NK-92 (cell line): ENCODE results near the gene CBX2.

Experiments used
- DNase-seq: peaks from one replicate; lab custom pipeline; 2025; ENCODE audit not compliant: unreplicated experiment; lab: John Stamatoyannopoulos, UW

CBX2 gene

GRCh38 chr17:79826204-79826680, 48.3 kb downstream of the CBX2 start:
- DNase-seq, result no peak

- no peak for DNase-seq
Measured at GRCh38 chr17:79826841-79827578, 49.1 kb downstream of the CBX2 start.

DNA sequence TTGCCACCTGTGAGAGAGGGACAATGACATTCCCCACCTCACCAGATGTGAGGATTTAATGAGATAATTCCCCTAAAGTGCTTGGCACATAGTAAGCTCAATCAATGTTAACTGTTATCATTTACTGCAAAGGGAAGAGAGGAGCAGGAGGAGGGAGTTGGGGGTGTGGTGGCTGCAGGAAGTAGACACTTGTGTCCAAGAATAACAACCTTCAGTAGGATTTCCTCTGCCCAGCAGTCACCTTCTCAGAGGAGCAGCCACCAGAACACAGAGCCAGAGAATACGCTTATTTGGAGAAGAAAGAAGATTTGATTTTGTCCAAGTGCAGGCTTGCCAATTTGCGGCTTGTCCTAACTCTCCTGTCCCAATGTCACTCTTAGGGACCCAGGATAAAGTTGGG, 51.1 kb downstream of the CBX2 start:
- no peak for DNase-seq

DNA sequence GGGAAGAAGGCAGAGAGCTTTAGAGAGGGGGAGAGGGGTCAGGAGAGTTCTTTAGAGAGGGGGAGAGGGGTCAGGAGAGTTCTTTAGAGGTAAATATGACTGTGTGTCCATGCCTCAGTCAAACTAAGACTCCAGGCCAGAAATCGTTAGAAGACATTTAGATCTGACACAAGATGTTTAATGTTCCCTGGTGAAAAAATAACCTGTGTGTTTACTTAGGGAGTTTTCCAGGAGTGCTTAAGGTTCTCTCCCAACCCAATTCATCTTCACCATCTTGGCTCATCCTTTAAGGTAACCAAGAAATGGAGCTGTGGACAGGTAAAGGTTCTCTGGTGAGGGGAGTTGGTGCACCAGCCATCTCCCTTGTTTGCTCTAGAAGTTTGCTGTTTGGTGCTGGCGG, 51.5 kb downstream of the CBX2 start:
- no peak for DNase-seq

GRCh38 chr17:79830303-79830702, 52.4 kb downstream of the CBX2 start:
- DNase-seq, result no peak

GRCh38 chr17:79830763-79831264, 52.9 kb downstream of the CBX2 start:
- no peak for DNase-seq

DNA sequence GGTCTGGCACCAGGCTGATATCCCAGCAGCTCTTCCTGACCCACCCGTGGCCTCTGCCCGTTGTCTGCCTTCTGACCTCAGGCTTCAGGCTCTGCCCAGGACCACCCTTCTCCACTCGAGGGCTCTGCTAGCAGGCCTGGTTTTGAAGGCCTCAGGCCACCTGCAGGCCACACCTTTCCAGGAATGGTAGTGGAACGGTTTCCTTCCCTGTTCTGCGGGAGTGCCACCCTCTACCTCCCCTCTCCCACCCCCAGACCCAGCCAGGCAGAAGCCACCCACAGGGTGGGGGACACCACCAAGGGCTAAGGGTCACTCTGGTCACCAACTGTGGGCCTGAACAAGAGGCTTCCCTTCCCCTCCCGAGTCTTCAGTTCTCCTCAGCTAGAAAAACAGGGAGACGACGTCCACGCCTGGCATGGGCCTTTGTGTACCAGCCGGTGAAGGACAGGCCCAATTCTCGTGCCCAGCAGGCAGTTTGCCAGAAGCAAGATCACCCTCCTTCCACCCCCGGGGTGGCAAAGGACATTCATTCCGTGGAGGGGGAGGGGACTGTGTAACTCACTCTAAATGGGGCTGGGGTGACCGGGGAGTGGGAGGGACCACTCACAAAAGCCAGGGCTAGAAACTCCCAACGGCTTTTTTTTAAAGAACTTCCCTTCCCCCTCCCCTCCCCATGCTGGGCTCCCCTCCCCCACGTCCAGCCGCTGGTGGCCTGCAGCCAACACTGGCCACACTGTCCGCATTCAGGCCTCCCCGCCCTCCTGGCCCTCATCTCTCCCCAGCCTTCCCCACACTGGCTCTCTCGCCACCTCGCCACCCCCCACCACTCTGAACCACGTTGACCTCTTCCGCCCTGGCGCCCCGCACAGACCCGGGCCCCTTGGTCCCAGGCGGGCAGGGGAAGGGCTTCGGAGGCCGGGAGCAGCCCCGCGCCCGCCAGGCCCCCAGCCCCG, 53.6 kb downstream of the CBX2 start:
- no peak for DNase-seq

DNA sequence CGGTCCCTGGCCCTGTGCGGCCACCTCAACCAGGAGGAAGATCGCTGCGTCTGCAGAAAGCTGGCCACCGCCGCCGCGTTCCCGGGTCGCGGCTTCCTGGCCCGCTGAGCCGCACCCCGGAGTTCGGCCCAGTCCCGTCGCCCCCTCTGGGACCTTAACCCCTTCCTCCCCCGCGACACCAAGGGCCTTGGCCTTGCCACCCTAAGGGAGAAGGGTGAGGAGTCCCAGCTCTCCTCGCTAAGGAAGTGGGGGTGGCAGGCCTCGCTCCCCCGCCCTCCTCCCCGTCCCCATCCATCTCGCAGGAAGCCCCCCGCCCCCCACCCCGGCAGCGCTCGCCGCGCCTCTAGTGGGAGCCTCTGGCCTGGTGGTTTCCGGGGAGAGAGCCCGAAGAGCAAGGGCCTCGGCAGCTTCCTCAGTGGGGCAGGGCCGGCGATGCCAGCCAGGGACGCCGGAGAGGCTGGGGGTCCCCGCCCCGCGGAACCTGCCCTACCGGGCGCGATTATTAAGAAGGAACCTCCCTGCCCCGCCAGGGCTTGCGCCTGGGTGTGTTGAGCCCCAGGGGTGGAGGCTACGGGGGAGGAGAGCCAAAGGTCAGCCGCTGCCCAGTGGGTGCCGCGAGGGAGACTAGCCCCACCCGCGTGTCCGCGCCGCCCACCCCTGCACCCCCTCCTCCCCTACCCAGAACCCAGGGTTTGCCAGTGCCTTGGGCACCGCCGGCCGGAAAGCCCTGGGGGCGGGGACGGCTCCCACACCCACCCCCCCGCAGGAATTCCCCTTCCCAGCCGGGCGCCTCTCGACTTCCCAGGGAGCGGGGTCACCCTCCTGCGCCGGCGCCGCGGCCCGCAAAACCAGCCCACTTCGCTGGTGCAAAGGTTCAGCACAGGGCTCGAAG, 54.5 kb downstream of the CBX2 start:
- DNase-seq, result no peak

- no peak for DNase-seq
Measured at GRCh38 chr17:79833110-79833450, 55.1 kb downstream of the CBX2 start.

- no peak for DNase-seq
Measured at GRCh38 chr17:79833744-79834564, 56.0 kb downstream of the CBX2 start.

DNA sequence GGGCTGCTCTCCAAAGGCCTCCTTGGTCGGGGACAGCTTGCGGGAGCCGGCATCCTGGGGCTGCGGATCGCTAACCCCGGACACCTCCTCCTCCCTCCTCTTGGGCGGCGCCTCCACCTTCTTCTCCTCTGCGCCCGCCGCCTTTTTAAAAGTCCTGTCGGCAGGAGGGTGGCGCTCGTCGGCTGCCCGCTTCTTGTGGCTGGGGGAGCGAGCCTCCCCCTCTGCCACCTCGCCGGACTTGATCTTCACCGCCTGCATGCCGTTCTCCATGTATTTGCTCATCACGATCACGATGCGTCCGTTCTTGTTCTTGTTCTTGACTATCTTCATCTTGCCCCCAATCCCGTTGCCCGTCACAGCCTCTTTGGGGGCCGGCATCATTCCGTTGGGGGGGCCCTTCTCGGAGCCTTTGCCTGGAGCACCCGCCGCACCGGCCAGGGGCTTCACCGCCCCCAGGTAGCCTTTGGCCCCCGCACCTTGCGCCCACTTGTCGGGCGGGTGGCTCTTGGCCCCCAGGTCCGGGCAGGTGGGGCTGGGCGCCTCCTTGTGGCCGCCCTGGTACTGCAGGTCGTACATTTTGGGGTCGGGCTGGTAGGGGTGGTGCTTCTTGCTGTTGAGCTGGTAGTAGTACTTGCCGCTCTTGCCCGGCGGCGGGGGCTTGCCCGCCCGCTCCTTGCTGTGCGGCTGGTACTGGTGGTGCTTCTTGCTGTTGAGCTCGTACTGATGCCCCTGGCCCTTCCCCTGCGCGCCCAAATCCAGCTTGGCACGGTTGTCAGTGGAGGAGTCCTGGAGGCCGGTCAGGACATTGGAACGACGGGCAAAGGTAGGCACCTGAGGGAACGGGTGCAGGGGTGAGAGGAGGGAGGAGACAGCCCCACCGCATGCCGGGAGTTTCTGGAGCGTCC, 56.9 kb downstream of the CBX2 start:
- no peak for DNase-seq

GRCh38 chr17:79835470-79835899, 57.5 kb downstream of the CBX2 start:
- no peak for DNase-seq

- no peak for DNase-seq
Measured at GRCh38 chr17:79835953-79836509, 58.1 kb downstream of the CBX2 start.

GRCh38 chr17:79836510-79836971, 58.6 kb downstream of the CBX2 start:
- DNase-seq, result no peak

GRCh38 chr17:79836972-79837887, 59.3 kb downstream of the CBX2 start:
- no peak for DNase-seq
